ENCODE data around the gene RFC2. TPM values are rescaled to one million over a fixed set of nuclear protein-coding genes. Genes with fewer than 3 reads are reported as not detected.

RFC2 gene
- total and polyA plus RNA-seq, 2 of the 8 experiments (the other 6 are each of a cell fraction or from before 2014, with no cell fraction given), result 52.9 to 85.4 TPM

DNA sequence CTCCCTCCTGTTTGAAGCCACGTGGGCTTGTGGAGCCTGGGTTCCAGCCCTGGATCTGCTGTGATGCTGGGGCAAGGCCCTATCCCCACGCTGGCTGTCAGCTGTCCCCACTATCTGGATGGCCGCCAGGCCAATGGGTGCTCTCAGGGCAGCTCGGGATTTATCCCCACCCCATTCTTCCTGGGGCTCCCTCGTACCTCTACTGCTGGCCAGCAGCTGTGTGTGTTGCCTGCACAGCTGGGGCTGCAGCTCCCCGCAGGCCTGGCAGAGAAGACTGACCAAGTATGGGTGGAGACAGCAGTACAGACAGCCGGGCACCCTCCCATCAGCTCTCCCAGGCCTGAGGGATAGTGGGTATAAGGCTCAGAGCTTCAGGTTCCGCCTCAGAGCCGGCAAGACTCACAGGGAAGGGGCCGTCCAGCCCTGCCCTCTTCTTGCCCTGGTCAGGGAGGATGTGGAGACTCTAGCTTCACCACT, 48.6 kb upstream of the RFC2 start (continued):
- no peak for TF ChIP-seq CEBPB (IDR thresholded peaks at IDR 0.05; ENCODE audit: low read depth, low read length)

Measured in H1 (cell line).